ENCODE measurements around the gene APBB1. TPM values are rescaled to one million over a fixed set of nuclear protein-coding genes. Genes with fewer than 3 reads are reported as not detected.

Gene APBB1
- total RNA-seq, 1 experiment from 2014 or later: 34.8 TPM

- Histone ChIP-seq H2BK12ac (ENCODE audit: insufficient read length, low read depth, low read length) (no peak overlapping the region), H3K27ac (ENCODE audit: insufficient read length, low read depth, low read length) (no peak overlapping the region), H2AFZ (ENCODE audit: low read length) (no peak overlapping the region), H3K4me2 (ENCODE audit: insufficient read depth, insufficient read length, low read length) (no peak overlapping the region), H3K14ac (ENCODE audit: insufficient read depth, low read length) (no peak overlapping the region), H3K23ac (ENCODE audit: insufficient read length, low read depth, low read length) (no peak overlapping the region), H3K9ac (ENCODE audit: extremely low read depth, insufficient read length, low read length) (no peak overlapping the region), H4K91ac (ENCODE audit: insufficient read length, low read depth, low read length) (no peak overlapping the region), H3K23me2 (ENCODE audit: insufficient read length, low read depth, low read length, poor library complexity, severe bottlenecking) (no peaks in the 10 kb centered on the region), H2BK20ac (ENCODE audit: low read depth, low read length, poor library complexity, severe bottlenecking) (no peak overlapping the region), H3T11ph (ENCODE audit: low read length) (no peak overlapping the region), H3K79me1 (ENCODE audit: insufficient read depth, low read depth, low read length, poor library complexity, severe bottlenecking) (no peaks in the 10 kb centered on the region), H4K20me1 (ENCODE audit: control insufficient read depth, insufficient read depth, insufficient read length) (no peaks in the 10 kb centered on the region), H2AK5ac (ENCODE audit: insufficient read length, low read length) (no peak overlapping the region), H4K5ac (ENCODE audit: insufficient read length, low read depth, low read length) (no peak overlapping the region), H4K8ac (replicated peaks; ENCODE audit: insufficient read length, low read depth, low read length) (no peak overlapping the region), H3K9me3 (ENCODE audit: control insufficient read depth, low read depth, low read length) (no peaks in the 10 kb centered on the region), H3K56ac (ENCODE audit: insufficient read length, low read depth, low read length) (no peak overlapping the region), H2BK120ac (ENCODE audit: low read depth, low read length, poor library complexity, severe bottlenecking) (no peak overlapping the region), H3K18ac (ENCODE audit: insufficient read length, low read depth, low read length) (no peak overlapping the region), H3K4ac (ENCODE audit: low read depth, low read length) (no peak overlapping the region), H3K27me3 (ENCODE audit: insufficient read depth, low read length) (no peaks in the 10 kb centered on the region), H3K79me2 (ENCODE audit: insufficient read depth, low read length) (no peaks in the 10 kb centered on the region), H2BK15ac (ENCODE audit: low read depth, low read length) (no peak overlapping the region), H2BK5ac (ENCODE audit: insufficient read length, low read length) (no peak overlapping the region), H3K4me1 (ENCODE audit: insufficient read depth, low read length) (no peaks in the 10 kb centered on the region)
- no CpG with 5 or more reads among the region's 2 CpGs for WGBS (ENCODE audit: extremely low coverage, insufficient read length, low lambda C conversion rate)
- Mint-ChIP-seq H3K36me3 (ENCODE audit: insufficient read depth in 1 of 3, low read depth in 3 of 3) (peaks cover 0 to 17% (median 6%) of the 10 kb centered on the region in 3 experiments; a peak in 3 of 7 replicates), H3K9me3 (no peaks in the 10 kb centered on the region), H3K27me3 (ENCODE audit: low read depth) (no peaks in the 10 kb centered on the region), H3K4me3 (no peak overlapping the region), H3K27ac (no peak overlapping the region), H3K4me1 (no peaks in the 10 kb centered on the region)
- no peak for TF ChIP-seq CTCF (conservative IDR thresholded peaks at IDR 0.05)
- no peak for DNase-seq
Measured at GRCh38 chr11:6453152-6453551, 34.3 kb upstream of the APBB1 start.

Measured in H9 (cell line).